Germinal center (tissue), 1 donor: Measurements from ENCODE around the gene LRRTM1.

ENCODE experiments used
- DNase-seq: peaks from one replicate; pipeline ENCODE4 v3.0.0; 2012; ENCODE audit warnings: mixed read lengths, low spot score

The LRRTM1 gene

DNA sequence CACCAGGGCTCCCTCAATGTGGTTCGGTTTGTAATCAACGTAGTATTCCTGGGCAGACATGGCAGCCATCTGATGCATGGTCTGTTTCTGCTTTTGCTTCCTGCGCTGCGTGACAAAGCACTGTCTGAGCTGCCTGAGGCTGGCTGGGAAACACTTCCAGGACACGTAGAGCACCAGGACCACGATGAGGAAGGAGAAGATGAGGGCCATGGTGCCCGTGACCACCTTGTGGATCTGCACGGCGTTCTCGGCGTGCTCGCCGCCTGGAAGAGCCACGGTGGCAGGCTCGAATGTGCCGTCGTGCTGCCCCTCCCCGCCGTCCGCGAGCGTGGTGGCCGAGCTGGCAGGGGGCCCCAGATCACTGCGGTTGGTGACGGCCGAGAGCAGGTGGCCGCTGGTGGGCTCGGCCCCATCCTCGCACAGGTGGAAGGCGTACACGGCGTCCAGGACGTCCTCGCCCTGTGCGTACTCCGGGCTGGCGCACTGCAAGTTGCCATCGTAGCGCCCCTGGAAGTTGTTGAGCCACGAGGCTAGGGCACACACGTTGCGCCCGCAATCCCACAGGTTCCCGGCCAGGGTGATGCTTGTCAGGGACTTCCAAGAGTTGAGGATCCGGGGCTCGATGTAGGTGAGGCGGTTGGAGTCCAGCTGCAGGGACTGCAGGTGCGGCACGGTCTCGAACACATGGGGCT, 2.1 kb downstream of the LRRTM1 start:
- DNase-seq = no peak

GRCh38 chr2:80302001-80302313, 2.6 kb downstream of the LRRTM1 start:
- DNase-seq = no peak

- DNase-seq = no peak
Observed at GRCh38 chr2:80300954-80301353, 3.6 kb downstream of the LRRTM1 start.

DNA sequence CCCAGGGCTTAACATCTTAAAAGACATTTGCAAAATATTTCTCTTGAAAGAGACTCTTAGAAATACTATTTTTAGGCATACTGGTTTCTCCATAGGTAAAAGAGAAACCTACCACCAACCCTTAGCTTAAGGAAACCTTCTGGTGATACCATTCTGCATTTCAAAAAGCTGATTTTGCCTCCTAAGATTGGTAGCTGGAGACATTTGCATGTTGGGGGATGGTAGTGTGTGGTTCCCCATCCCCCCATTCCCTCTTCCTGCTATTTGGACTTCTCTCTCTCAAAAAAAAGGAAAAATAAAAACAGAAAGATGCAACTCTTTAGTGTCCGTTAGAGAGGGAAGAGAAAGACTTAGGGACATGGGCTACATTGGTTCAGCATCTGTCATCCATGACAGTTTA, 4.2 kb downstream of the LRRTM1 start:
- DNase-seq = no peak

DNA sequence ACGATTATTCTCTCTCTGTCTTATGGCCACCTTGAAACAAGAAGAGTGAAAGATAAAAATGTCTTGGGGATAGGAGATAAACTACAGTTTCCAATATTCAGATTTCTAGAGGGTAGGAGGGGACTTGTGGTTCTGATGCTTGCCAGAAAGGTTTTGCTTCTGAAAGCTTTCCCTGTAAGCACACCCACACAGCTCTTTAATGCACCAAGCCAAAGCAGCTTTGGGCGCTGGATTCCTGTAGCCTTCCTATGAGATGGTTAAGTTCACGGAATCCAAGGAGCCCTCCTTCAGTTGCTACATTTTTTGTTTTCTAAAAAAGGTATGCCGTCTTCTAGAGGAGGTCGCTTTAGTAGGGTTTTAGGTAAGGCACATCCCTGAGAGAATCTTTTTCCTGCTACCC, 4.9 kb downstream of the LRRTM1 start:
- DNase-seq = no peak

DNA sequence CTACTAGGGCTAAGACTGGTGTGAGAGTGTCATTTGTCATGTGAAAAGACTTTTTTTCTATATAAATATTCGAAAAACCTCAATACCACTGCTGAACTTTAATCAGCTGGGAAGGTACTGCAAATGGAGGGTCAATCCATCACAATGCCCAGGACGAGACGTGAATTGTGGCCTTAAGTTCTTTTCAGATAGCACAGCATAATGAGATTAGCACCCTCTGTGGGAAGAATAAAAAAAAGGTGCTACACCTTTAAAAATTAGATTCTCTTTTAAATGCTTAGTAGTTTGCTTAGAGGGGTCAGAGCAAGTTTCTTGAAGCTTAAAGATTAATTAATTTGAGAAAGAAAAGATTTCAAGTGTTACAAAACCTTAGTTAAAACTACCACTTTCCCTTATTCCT, 5.6 kb downstream of the LRRTM1 start:
- DNase-seq = no peak

DNA sequence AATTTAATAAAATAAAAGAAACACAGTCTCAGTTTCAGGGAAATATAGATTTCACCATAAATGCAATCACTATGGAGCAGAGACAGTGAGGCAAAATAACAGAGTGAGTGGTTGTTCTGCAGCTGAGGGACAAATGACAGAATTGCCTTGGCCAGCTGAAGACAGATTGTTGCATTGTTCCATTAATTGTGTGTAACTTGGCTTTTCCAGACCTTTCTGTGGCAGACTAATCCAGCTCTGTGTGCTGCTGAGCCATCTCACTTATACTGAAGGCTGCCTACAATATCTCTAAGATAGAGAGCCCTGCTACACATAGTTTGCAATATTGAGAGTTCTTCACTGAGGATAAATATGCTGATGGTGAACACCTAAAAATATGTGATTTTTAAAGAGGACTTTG, 11.5 kb downstream of the LRRTM1 start:
- DNase-seq = no peak

- DNase-seq = no peak
Observed at GRCh38 chr2:80292474-80292873, 12.1 kb downstream of the LRRTM1 start.

DNA sequence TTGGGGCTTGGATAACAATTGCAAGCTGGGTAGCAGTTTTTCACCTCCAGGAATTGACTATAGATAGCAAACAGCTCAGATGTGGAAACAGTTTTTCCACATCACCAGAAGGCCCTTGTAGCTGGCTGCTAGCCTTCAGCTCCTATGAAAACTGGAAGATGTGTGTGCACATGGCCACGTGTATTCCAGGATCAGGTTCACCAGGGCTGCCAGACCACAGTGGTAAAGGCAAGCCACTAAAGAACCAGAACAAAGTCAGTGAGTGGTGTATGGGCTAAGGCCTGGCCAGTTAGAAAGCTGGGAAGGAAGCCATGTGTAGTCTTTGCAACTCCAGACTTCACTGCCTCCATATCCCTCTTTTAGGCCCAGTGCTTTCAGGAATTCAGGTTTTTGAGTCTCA, 12.9 kb downstream of the LRRTM1 start:
- no peak for DNase-seq

DNA sequence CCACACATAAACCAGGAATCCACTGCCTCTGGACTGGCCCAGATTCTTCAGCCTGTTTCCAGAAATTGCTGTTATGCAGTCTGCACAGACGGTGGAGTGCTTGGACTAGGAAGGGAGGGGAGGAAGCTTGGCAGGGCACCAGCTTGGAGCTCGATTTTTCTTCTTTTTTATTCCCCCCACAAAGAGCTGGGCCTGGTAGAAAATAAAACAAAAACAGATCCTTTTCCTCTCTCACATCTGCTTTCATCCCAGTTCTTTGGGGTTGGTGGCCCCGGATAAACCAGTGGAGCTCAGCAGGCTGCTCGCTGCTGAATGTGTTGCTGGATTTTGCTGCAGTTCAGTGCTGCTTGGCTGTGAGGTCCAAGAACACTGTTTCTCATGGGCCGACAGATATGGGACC, 16.0 kb downstream of the LRRTM1 start:
- DNase-seq = no peak

DNA sequence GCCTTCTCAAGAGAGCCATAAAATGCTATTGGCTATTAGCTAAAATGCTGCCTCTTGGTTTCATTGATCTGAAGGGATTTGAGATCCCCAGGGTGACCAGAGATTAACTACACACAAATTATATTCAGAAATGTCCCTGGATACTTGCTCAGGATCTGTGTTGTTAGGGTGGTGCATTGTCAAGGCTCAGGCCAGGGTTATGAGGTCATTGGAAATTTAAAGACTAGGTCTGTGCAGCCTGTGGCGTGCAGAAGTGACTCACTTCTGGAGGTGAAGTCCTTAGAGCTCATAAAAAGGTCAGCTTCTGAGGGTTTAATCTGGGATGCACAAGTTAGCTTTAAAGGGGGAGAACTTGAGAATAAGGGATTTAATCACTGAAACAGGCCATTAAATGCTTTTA, 23.5 kb downstream of the LRRTM1 start:
- DNase-seq = no peak

- DNase-seq = no peak
Observed at GRCh38 chr2:80280598-80280997, 24.0 kb downstream of the LRRTM1 start.

DNA sequence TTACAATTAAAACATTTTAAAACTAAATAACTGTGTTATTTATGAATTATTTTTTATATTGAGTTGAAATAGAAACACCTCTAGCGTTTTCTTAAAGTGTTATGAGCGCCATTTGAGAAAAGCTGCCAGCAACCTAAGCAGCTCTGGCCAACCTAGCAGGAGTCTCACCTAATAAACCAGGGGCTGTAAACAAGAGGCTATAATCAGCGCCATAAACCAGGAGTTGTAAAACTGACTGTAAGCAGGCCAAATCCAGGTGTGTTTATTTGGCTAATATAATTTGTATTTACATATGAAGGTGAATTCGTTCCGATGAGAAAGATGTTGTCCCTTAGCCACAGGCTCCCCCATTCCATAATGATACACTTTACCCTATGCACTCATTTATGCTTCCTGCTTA, 34.7 kb downstream of the LRRTM1 start:
- no peak for DNase-seq

- no peak for DNase-seq
Observed at GRCh38 chr2:80266231-80266630, 38.3 kb downstream of the LRRTM1 start.

GRCh38 chr2:80259292-80259691, 45.3 kb downstream of the LRRTM1 start:
- no peak for DNase-seq

DNA sequence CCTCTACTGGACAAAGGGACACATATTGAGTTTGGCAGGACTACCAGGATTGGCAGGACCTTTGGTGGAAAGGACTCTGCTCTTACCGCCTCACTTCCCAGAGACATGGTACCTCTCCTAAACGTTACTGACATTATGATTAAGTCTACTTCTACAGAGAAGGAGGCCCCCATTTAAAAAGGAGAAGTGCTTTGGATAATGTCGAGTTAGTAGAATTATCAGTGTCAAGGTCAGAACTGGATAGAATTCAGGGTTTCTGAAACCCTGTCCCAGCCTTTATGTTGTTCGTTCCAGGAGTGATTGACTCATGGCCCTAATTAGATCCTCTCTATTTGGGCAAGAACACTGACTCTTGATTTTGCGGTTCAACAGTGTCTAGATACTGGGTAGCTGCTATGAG, 45.8 kb downstream of the LRRTM1 start:
- DNase-seq = no peak

GRCh38 chr2:80258341-80258740, 46.2 kb downstream of the LRRTM1 start:
- DNase-seq = no peak

DNA sequence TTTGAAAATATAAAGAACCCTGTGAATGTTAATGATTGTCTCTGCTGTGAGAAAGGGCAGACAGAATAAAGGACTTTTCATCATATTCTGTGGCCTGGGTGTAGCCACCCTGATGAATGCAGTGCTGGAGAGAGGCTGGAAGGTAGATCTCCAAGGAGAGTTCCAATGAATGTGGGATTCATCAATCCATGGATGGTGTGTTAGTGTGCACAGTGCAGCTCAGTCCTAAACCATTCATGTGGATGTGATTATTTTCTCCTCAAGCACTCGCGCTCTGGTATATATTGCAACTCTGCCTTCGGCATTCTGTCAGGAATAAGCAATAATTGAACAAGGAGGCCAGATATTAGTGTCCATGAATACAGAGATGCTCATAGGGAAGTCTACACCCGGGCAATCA, 47.1 kb downstream of the LRRTM1 start:
- no peak for DNase-seq

DNA sequence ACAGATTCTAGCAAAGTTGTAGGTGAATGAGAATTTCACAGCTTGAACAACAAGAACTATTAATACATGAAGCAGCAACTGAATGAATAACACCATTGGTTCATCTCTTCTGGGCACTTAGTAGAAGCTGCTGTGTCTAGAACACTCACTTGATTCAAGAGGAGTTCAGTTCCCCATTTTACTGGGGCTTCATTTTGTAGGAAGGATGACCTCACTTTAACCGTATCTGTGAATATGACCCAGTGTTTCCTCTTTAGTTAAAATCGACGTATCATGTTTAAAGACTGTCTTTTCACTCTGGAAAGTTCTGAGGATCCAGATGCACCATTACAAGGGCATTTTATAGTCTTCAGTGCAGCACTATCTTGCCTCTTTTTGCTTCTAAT, 47.8 kb downstream of the LRRTM1 start:
- DNase-seq = no peak

DNA sequence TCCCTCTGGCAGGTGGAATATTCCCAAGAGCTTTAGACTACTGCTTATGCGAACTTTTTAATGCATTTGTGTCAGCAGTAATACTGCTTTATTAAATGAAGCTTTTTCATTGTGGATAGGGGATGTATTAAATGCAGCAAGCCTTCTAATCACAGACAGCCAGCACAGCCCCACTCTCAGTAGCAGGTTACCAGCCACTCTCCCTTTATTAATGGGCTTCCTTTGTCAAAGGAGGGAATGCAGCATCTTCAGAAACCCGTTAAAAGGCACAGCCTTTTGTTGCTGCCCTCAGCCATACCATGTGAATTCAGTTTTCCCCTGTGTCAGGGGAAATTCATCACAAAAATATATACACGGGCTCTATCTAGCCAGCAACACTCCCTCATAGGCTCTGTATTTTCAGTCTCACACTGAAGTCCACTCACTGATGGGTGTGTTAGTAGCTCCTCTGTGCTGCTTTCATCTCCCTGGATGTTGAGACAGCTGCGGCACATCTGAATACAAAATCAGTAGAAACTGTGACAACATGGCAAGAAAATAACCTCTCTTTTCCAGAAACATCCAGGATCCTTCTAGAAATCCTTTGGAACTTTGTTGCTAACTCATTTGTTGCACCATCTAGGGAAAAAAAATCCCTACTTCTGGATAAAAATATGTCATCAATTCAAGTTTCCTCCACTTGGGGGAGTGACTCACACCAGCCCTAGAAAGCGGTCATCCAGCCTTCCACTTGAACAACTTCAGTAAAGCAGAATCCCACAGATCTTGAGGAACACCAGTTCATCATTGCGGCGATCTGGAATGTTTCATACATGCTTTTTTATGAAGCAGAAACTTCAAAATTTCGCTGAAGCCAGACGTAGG, 48.4 kb downstream of the LRRTM1 start:
- DNase-seq = no peak

- no peak for DNase-seq
Observed at GRCh38 chr2:80252294-80252986, 52.1 kb downstream of the LRRTM1 start.
